GM19351 (cell line): ENCODE measurements around the gene LRRN4CL.
A peak's percentile ranks its signal among the peaks of the same experiment; 100 is the strongest.
"Not testable (repeated sequence)": the region's sequence is repeated elsewhere in the genome, so short reads cannot be mapped to it uniquely, and the experiment has no call there.

ENCODE experiments used
- ATAC-seq: cut with Tn5 transposase; IDR thresholded peaks from one replicate; pipeline ENCODE4 v1.9.1; 2021; ENCODE audit warnings: mild to moderate bottlenecking, moderate library complexity; ENCODE audit not compliant: unreplicated experiment

Gene LRRN4CL

DNA sequence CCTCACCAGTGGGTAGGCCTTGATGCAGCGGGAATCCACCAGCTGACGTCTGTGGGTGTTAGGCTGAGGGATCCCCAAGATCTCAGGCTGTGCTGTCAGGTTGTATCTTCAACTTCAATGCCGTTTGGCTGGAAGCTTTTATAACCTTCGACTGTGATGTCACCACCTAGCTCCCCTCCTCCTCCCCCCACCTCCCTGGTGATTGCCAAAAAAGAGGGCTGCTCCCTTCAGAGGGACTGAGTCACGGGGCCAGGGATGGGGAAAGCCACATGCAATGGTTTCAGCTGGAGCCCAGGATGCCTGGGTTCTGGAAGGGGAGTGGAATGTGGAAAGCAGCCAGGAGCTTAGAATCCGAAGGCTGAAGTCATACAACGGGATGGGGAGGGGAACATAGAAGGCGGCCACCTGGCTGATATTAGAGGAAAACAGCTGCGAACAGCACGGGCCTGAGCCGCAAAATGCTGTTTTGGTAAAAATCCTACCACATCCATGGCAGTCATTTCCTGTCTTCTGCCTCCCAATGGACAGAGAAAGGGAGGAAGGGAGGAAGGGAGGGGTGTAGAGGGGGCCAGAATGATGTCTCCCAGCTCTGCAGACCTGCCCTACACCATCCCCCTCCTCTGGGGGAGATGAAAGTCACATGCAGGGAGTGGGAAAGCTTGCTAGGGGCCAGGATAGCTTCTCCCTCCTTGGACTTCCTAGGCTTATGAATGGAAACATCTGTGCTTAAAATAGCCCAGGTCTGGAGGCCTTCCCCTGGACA lies at the start of gene LRRN4CL:
Gene LRRN4CL, minus strand, starts transcription at position 110 of the 763 bp plus-strand sequence. CDS start 1,022 bp downstream, outside the sequence.
- no peak for ATAC-seq

GRCh38 chr11:62737196-62737595 lies 47.9 kb upstream of the LRRN4CL start:
- no peak for ATAC-seq

DNA sequence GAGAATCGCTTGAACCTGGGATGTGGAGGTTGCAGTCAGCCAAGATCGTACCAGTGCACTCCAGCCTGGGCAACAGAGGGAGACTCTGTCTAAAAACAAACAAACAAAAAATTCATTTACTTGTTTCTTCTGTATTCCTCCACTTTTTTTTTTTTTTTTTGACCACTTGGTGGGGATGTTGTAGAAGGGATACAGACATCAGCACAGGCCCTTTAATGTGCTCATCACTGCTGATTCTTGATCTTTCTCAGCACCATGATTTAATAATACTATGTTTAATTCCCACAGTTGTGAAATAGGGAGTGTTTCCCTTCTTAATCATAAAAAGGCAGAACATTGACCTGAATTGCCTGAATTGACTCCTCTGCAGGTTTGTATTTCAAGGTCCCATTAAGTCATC lies 43.5 kb upstream of the LRRN4CL start:
- ATAC-seq: no peak

DNA sequence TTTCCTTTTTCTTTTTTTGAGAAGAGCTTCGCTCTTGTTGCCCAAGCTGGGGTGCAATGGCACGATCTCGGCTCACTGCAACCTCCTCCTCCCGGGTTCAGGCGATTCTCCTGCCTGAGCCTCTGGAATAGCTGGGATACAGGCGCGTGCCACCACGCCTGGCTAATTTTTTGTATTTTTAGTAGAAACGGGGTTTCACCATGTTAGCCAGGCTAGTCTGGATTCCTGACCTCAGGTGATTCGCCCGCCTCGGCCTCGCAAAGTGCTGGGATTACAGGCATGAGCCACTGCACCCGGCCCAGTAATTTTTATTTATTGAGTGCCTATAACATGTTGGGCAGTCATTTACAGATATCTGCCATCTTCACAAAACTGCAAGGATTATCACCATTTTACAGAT lies 40.7 kb upstream of the LRRN4CL start:
- ATAC-seq: not testable (repeated sequence)

GRCh38 chr11:62728171-62728988 lies 39.0 kb upstream of the LRRN4CL start, which contains the start of gene TTC9C:
TTC9C (plus strand) TSS chr11:62728486; CDS start chr11:62728849, 363 bp downstream.
- ATAC-seq: no peak

DNA sequence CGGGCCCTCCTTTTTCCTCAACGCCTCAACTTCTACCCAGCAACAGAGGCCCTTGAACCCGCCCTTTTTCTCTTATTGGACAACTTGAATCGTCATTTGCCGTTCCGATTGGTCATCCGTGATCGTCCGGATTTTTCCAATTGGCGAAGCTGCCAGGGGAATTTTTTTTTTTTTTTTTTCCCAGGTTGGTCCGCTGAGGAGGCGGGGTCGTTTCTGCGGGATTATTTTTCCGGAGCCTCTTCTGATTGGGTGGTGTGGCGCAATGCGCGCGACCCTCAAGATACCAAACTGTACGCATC lies 38.5 kb upstream of the LRRN4CL start:
- ATAC-seq: peak; percentile 45

- ATAC-seq: peak; percentile 65
Observed at GRCh38 chr11:62727165-62727871, 38.0 kb upstream of the LRRN4CL start, which contains the start of gene HNRNPUL2. HNRNPUL2 (minus strand) TSS chr11:62727457; CDS start chr11:62727156, 301 bp downstream.

DNA sequence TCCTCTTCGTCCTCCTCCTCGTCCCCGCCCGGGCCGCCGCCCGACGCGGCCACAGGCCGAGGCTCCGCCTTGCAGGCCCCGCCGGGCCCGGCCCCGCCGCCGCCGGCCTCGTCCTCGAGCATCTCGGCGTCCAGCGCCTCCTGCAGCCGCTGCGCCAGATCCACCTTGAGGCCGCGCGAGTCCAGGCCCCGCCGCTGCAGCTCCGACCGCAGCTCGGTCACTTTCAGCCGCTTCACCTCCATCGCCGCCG lies 37.5 kb upstream of the LRRN4CL start:
- ATAC-seq: peak; percentile 9

DNA sequence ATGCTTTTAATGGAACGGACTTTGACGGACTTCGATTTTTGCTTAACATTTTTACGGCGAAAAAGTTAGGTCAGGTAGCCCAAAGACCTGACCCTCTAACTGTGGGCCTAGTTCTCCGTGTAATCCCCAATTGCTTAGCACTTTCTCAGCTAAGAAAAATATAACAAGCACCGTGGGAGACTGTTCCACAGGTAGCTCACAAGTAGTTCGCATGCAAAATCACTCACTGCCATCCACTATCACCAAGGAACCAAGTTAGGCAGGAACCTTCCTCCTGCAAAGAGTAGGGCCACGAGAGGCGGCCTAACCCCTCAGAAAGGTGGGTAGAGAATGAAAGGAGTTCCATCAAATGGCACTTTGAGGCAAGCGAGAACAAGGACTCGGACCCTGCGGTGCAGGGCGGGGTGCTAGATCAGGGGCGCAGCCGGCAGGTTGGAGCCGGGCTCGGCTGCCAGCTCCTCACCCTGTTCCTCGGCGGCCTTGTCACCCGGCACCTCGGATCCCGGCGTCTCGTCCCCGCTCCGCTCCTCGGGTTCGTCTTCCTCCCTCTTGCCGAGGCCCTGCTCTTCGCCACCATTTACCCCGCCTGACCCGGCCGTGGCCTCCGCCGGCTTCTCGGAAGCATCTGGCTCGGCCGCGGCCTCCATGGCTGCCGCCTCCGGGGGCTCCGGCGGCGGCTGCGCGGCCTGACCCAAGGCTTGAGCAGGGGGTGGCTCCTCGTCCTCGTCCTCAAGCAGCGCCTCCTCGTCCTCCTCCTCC lies 37.0 kb upstream of the LRRN4CL start:
- no peak for ATAC-seq

GRCh38 chr11:62725646-62726045 lies 36.3 kb upstream of the LRRN4CL start:
- no peak for ATAC-seq

DNA sequence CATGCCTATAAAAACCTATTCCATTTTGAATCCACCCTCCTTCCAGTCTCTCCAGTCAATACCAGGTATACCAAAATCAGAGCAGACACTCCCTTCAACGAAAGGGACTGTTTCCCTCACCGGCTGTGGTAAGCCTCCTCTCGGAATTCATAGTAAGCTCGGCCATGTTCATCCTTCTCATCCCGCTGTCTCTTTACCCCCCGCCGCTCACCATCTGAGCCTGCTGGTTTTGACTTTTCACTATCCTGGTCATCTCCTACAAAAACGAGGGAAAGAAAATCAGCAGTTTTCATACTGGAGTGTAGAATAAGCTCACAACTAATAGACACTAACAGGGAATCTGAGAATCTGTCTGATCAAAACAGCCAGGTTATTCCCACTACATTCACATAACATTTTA lies 34.8 kb upstream of the LRRN4CL start:
- no peak for ATAC-seq

GRCh38 chr11:62721994-62722393 lies 32.7 kb upstream of the LRRN4CL start:
- no peak for ATAC-seq

DNA sequence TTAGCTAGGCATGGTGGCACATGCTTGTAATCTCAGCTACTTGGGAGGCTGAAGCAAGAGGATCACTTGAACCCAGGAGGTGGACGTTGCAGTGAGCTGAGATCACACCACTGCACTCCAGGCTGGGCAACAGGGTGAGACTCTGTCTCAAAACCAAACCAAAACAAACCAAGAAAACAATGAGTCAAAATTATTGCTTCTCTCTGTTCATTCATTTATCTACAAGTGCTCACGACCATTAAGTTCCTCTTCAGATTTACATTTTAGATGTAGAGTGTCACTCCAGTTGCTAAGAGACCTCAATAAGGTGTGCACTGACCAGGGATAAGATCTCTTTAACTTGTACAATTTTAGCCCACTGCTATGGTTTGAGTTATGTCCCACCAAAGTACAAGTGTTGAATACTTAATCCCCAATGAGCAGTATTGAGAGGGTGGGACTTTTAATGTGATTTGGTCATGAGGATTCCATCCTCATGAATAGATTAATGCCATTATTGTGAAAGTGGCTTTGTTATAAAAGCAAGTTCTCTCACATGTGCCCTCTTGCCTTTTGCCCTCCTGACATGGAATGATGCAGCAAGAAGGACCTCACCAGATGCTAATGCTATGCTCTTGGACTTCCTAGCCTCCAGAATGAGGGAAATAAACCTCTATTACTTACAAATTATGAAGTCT lies 30.1 kb upstream of the LRRN4CL start:
- ATAC-seq: no peak

- ATAC-seq: no peak
Observed at GRCh38 chr11:62716816-62717215, 27.5 kb upstream of the LRRN4CL start.

DNA sequence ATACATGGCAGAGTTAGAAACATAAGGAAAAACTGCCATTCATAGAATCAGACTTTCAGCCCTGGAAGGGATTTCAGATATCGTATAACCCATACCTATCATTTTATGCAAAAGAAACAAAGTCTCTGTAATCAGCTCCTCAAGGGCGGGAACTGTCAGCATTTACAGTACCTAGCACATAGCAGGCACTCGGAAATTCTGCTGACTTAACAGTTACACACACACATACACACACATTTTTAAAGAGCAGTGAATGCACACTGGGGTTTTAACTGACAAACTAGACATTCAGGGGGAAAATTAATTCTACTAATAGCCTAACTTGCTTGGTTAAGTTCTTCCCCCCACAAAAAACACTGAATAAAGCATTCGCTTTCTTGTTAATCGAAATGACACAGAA lies 26.9 kb upstream of the LRRN4CL start:
- no peak for ATAC-seq

- no peak for ATAC-seq
Observed at GRCh38 chr11:62715150-62716130, 26.1 kb upstream of the LRRN4CL start.

GRCh38 chr11:62713343-62713742 lies 24.0 kb upstream of the LRRN4CL start:
- ATAC-seq: no peak

DNA sequence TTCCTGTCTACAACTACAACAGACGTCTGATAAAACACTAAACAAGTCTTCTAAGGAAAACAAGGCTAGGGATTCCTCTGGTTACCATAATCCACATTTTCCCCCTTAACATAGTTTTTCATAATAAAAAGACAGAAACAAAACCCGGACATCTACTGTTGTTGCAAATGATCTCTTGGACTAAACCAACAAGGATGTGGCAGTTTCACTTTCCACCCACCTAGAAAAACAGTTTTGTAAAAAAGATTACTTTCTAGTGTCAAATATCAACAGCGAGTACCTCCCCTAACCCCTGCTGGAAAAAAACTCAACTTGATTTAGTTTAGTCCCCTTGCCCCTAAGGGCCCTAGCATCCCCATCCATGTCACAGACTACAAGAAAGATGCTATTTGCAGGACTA lies 23.5 kb upstream of the LRRN4CL start:
- ATAC-seq: no peak

- ATAC-seq: no peak
Observed at GRCh38 chr11:62712276-62712812, 23.0 kb upstream of the LRRN4CL start.
